GM18858 (cell line): Measurements from ENCODE around the gene MMP24.
"Not testable (repeated sequence)": the region's sequence is repeated elsewhere in the genome, so short reads cannot be mapped to it uniquely, and the experiment has no call there.

Source experiments
- ATAC-seq: cut with Tn5 transposase; IDR thresholded peaks from one replicate; pipeline ENCODE4 v1.9.1; 2021; ENCODE audit not compliant: unreplicated experiment

Gene MMP24

DNA sequence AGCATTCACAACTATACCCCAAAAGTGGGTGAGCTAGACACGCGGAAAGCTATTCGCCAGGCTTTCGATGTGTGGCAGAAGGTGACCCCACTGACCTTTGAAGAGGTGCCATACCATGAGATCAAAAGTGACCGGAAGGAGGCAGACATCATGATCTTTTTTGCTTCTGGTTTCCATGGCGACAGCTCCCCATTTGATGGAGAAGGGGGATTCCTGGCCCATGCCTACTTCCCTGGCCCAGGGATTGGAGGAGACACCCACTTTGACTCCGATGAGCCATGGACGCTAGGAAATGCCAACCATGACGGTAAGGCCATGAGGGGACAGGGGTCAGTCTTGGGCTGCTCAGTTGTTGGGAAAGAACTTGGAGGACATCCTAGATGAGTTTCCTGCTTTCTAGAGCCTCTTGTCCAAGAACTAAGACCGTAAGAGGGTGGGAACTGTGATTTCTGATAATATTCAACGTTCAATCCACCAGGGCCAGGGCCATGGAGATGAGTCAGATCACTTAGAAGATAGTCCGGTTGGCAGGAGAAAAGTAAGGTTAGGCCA is 28.0 kb downstream of the MMP24 start:
- no peak for ATAC-seq

DNA sequence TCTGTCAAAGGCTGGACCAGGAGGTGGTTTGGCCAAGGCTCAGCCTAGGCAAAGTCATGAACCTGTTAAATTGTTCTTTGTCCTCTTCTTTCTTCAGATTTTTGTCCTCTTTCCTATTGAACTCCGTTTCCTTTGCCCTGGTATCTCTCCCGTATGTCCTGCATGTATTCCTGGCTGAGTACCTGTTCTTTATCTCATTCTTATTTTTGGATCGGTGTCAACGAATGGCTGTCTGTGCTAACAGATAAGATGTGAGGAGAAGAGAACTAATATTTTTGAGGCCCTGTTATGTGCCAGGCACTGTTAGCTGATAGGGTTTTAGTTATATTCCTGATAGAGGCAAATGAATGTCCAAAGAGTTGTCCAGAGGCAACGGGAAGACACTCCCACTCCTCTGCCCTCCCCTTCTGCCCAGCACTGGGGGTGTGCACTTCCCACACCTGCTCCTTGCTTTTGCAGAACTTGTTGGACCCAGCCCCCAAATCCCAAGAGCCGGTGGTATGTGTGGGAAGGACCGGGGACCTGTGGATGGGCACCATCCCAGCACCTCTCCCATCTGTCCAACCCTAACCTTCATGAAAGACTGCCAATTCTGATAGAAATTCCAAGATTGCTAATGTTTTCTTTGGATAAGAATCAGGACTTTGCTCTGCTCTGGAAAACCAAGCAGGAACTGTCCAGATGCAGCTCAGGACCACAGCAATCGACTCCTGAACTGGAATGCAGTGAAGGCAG is 30.9 kb downstream of the MMP24 start:
- ATAC-seq: no peak

DNA sequence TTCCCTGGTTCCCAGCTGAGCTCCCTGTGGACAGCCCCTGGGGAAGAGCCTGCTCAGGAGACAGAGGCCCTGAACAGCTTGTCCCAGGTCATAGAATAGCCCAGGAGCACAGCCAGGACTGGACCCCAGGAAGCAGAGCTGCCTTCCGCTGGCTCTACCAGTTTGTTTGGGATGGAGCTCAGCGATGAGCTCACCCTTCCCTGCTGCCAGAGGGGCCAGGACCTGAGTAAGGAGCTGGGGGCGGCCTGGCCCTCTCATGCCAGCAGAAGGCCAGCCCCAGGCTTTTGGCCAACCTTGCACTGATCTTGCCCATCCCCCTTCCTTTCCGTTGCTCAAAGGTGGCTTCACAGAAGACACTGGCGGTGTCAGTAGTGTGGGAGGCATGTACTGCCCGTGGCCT is 33.9 kb downstream of the MMP24 start:
- ATAC-seq: no peak

DNA sequence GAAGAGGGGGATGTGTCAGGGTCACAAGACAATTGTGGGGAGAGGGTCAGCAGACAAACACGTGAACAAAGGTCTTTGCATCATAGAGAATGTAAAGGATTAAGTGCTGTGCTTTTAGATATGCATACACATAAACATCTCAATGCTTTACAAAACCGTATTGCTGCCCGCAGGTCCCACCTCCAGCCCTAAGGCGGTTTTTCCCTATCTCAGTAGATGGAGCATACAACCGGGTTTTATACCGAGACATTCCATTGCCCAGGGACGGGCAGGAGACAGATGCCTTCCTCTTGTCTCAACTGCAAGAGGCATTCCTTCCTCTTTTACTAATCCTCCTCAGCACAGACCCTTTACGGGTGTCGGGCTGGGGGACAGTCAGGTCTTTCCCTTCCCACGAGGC is 35.8 kb downstream of the MMP24 start:
- not testable (repeated sequence) for ATAC-seq

DNA sequence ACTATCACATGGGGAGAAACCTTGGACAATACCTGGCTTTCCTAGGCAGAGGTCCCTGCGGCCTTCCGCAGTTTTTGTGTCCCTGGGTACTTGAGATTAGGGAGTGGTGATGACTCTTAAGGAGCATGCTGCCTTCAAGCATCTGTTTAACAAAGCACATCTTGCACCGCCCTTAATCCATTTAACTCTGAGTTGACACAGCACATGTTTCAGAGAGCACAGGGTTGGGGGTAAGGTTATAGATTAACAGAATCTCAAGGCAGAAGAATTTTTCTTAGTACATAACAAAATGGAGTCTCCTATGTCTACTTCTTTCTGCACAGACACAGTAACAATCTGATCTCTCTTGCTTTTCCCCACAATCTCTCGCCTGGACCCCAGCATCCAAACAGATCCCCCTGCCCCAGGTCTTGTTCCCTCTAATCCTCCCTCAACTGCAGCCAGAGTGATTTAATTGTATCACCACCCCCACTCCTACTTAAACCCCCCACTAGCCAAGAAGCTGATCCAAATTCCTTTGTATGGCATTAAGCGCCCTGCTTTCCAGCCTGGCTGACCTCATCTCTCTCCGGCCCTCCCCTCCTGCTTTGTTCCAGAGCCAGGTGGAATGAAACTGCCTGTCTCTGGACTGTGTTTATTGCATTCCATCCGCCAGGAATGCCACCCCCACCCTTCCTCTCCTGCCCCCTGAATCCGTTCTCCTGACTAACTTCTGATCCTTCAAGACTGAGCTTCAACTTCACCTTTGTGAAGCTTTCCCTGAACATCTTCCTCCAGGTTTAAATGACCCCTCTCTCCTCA is 36.4 kb downstream of the MMP24 start:
- ATAC-seq: not testable (repeated sequence)

DNA sequence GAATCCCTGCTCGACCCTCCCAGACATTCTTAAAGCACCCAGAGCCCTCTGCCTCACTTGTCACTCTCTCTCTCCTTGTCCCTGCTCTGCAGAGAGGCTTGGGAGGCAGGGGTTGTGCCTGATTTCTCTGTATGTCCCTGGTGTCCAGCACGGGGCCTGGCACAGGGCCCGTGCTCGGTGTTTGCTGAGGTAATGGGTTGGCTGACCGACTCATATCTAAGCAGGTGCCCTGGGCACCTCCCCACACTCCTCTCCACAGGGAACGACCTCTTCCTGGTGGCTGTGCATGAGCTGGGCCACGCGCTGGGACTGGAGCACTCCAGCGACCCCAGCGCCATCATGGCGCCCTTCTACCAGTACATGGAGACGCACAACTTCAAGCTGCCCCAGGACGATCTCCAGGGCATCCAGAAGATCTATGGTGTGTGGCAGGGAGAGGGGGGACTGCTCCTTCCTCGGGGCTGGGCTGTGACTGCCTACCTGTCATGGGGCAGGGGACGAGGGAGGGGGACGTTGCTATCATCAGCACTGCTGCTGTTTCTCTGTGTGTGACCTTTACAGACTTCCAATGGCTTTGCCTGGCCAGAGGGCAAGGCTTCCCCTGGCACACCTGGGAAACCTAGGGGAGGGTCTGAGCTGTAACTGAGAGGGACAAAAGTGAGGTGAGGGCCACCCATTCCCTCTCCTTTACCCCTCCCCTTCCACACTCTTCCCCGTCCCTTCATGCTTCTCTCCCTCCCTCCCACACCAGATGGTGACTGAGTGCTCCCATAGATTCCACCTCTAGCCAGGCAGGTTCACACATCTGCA is 37.2 kb downstream of the MMP24 start:
- ATAC-seq: no peak

DNA sequence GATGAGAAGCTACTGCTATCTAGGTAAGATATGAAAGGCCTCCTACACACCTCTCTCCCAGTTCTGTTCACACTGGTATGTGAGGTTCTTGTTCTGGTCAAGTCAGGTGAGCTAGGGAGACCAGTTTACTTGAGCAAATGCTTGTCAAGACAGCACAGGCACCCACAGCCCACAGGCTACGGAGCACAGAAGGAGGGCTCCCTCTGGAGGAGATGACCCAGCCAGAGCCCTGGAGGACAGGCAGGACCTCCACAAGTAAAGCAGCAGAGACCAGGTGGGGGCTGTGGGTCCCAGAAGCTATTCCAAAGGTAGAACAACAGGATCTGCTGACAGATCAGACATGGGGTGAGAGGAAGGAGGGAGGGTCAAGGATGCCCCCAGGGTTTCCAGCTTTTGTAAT is 38.3 kb downstream of the MMP24 start:
- ATAC-seq: no peak

DNA sequence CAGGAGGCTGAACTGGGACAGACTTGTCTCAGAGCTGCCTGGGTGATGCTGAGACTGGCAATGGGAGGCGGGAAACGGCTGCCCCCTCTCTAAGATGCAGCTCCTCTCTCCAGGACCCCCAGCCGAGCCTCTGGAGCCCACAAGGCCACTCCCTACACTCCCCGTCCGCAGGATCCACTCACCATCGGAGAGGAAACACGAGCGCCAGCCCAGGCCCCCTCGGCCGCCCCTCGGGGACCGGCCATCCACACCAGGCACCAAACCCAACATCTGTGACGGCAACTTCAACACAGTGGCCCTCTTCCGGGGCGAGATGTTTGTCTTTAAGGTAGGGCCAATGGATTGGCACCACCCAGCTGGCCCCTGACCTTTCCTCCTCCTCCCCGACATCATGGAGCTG is 40.6 kb downstream of the MMP24 start:
- no peak for ATAC-seq

DNA sequence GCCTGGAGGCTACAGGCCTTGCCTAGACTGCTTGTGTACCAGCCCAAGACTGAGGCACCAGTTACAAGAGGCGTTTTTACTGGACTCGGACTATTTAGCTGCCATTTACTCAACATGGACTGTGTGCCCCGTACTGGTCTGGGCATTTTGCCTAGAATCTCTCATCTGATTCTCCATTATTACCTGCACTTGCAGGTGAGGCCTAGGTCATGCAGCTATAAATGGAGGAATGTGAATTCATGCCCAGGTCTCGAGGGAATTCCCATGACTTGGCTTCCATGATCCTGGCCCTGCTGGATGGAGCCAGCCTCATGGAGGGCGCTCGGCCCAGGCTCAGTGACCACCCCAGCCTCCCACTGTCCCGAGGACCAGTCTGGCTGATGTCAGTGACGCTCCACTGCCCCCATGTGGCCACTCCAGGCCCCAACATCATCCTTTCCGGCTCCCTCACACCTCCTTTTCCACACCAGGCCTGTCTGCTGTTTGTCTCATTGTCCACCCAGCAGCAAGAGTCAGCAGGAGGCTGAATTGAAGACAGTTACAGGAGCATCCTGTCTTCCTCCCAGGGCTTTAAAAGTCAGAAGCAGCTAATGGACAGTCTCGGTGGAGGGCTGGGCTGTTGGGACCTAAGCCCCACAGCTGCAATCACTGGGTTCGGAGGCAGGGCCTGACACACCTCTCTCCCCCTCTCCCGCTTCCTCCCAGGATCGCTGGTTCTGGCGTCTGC is 42.7 kb downstream of the MMP24 start:
- ATAC-seq: no peak

DNA sequence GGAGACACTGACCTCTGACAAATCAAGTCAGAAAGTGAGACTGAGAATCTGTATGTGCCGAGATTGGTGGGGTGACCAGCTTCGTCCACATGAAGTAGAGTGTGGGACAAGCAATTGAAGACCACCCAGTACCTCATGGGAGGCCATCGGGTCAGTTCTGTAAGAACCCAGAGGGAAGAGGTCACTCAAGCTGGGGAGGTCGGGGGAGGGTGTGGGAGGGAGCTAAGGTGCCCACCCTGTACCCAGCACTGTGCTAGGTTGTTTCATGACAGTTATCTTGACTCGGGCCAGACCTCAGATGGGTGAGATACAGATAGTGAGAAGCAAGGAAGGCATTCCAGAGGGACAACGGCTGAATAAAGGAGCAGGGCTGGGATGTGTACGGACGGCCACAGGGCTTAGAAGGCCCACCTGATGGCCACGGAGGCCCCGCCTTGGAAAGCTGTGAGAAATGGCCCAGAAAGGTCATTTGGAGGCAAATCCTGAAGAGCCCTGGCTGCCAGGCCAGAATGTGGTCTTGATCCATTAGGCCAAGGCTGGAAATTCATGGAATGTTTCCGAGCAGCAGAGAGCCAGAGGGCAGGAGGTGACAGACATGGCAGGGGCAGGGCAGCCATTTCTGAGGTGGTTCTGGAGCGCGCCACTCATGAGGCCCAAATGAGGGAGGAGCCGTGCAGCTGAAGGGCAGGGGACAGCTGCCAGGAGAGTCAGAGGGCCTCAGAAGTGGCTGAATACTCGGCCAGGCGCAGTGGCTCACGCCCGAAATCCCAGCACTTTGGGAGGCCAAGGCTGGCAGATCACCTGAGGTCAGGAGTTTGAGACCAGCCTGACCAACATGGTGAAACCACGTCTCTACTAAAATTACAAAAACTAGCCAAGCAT is 43.8 kb downstream of the MMP24 start:
- no peak for ATAC-seq

DNA sequence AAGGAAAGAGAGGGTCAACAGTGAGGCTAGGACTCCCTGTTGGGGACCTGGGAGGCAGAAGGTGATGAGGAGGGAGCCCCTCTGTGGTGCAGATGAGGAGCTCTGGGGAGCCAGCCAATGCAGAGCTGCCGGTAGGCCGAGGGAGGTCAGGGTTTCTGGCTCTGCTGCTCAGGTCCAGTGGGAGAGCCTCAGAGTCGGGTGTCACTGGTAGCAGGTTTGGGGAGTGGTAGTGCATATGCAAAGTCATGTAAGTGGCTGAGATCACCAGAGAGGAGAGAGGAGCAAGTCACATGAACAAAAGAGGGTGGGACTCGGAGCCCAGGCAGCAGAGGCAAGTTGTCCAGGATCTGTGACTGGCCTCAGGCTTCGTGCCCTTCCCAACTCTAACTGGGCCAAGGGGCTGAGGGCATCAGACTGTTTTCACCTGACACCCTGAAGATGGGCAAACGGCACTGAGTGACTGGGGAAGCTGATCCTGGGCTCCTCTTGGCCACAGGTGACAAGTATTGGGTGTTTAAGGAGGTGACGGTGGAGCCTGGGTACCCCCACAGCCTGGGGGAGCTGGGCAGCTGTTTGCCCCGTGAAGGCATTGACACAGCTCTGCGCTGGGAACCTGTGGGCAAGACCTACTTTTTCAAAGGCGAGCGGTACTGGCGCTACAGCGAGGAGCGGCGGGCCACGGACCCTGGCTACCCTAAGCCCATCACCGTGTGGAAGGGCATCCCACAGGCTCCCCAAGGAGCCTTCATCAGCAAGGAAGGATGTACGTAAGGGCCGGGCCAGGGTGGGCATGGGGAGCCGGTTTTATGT is 44.8 kb downstream of the MMP24 start:
- no peak for ATAC-seq

DNA sequence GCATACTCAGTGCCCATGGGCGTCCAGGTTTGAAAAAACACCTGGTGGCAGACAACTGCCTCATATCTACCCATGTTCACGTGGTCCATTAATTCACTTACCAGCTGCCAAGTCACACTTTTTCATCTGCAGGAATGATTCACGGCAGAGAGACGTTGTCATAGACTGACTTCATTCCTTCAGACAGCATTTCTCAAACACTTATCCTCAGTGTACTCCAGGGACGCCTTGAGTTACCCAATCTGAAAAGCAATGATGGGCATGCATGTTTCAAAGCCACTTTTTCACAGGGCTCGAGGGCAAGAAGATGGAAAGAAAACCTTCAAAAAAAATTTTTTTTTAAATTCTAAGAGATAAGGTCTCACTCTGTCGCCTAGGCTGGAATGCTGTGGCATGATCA is 45.4 kb downstream of the MMP24 start:
- no peak for ATAC-seq

DNA sequence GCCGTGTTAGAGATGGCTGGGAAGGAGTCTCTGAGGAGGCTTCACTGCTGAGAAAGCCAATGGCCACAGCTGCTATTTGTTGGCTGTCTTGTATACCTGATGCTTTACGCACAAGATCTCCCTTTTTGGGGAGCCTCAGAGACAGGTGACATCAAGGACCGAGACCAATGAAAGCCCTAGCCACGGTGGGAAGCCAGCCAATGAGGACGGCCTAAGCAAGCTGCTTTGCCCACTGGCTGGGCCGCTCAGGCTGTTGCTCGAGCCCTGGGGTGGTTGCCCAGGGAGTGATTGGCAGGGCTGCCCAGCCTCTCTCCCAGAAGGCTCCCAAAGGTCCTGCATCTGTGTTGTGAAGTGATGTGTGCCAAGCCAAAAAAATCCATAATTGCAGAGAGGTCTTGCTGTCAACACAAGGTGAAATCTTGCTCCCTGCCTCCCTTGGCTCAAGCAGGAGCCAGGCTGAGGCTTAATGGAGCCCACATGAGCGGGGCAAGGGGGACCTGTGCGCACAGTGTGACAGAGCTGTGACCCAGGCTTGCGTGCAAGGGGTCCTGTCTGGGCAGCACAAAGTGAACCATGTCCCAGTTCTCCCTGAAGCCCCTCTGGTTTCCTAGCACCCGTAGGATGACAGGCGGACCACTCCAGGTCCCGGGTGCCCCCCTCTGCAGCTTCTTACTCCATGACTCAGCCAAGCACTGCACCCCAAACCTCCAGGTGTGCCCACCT is 47.1 kb downstream of the MMP24 start:
- ATAC-seq: no peak

DNA sequence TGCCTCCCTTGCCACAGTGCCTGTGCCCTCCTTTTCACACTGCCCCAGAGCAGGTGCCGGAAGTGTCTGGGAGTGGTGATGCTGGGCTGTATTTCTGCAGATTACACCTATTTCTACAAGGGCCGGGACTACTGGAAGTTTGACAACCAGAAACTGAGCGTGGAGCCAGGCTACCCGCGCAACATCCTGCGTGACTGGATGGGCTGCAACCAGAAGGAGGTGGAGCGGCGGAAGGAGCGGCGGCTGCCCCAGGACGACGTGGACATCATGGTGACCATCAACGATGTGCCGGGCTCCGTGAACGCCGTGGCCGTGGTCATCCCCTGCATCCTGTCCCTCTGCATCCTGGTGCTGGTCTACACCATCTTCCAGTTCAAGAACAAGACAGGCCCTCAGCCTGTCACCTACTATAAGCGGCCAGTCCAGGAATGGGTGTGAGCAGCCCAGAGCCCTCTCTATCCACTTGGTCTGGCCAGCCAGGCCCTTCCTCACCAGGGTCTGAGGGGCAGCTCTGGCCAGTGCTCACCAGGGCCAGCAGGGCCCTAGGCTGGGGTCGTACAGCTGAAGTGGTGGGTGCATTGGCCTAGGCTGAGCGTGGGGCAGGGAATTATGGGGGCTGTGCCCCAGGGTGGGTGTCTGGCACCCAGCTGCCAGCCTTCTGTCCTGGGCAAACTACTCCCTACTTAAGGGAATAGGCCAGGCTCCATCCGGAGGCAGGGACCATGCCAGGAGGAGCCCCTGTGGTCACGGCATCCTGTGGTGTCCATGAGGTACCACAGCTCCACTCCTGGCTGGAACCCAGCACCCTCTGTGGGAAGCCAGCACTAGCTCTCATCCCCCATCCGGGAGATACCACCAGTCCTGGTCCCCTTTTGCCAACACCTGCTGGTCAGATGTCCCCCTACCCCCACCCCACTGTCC is 47.9 kb downstream of the MMP24 start:
- ATAC-seq: no peak

DNA sequence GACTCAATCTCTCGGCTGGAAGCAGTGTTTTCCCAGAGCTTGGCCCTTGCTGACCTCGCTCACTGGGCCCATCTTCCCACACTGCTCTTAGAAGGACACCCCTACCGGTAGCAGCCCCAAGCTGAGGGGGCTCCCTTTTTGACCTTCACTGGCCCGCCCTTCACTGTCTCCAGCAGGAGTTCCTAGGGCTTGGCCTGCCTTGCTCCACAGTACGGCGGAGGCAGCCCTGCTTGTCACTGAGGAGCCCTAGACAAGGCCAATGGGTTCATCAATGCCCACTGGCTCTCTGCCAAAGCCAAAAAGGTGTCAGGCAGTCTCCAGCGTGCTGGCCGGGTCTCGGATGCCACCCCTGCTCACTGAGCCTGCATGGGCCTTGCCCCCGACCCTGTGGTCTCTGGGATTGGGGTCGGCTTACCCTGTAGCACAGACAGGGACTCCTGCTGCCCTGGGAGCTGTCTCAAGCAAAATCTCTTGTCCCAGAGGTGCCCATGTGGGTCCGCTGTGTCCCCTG is 49.3 kb downstream of the MMP24 start:
- ATAC-seq: no peak

DNA sequence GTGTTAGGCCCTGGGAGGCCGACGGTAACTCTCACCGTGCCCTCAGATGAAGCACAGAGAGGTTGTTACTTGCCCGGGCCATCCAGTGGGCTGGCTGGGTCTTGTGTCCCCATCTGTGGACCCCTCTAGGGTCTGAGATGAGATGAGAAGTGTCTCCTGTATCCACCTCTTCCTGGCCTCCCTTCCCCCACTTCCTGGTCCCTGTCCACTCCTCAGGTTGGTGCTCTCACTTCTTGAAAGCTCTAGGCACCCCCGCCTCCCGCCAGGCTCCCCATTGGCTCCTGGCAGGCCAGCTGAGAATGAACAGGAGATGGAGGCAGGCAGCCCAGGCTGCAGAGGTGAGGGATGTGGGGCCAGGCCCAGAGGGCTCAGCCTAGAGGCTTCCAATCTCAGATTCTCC is 49.9 kb downstream of the MMP24 start:
- ATAC-seq: no peak

DNA sequence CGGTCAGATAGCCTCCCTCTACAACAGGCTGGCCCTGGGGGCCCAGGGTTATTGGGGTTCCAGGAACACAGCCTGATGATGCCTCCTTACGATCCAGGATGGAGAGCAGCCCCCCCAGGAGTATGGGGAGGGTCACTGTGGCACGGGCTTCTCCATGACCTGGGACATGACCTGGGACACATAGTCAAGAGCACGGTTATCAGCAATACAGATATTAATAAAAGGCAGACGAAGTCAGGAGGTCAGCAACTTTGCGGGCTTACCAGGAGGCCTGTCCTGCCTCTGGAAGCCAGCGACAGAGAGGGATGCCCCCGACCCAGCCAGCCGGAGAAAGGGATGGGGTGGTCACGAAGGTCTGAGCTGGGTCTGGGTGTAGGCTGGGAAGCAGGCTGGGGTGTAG is 50.6 kb downstream of the MMP24 start:
- ATAC-seq: no peak
